GM19025 (cell line): Measurements from ENCODE around the gene PIP4K2A.
"Not testable (repeated sequence)": the region's sequence is repeated elsewhere in the genome, so short reads cannot be mapped to it uniquely, and the experiment has no call there.

Source experiments
- ATAC-seq: cut with Tn5 transposase; IDR thresholded peaks from one replicate; pipeline ENCODE4 v1.9.1; 2021; ENCODE audit warnings: mild to moderate bottlenecking, low read depth, moderate library complexity; ENCODE audit not compliant: unreplicated experiment

Gene PIP4K2A

DNA sequence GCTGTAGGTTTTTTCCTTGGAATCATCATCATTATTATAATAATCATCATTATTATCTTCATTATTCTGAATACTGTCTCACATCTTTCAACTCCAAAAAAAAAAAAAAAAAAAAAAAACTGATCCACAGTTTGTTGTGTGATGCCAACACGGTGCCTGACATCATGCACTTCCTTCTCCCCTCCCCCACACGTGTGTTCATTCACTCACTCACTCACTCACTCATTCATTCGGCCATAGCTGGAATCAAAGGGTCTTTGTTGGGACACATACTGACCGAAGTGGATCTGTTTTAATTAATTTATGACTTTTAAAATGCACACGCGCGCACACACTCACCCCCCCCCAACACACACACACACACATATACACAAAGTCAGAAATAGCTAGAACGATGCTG is 177.8 kb downstream of the PIP4K2A start:
- ATAC-seq: no peak

DNA sequence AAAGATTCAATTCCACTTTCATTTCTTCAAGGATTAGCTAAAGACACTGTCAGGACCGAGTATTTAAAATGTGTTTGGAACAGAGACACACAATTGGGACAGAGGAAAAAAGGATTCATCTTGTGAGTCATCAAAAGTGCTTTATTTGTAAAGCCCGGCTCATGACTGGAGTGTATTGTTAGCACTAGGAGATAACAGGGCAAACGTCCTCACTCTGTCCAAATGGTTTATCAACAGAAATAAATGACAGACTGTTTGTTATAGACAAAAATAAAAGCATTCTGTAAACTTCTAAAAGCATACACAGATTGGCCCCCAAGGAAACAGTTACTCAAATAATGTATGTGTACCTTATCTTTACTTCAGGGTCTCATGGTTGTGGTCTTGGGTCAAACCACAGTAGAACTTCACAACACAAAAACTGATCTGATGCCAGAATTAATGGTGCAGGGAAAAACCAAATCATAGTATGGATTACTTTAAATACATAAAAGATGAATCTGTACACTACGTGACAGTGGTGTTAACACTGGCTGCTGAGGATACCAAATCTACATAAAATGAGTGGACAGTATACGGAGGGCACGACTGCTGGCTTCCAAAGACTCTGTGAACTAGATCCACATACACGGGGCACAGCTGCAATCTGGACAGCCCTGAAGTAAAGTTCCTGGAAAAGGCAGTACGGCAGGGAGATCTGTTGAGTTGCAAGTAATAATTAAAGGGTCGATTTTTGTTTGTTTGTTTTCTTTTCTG is 179.4 kb downstream of the PIP4K2A start:
- no peak for ATAC-seq

DNA sequence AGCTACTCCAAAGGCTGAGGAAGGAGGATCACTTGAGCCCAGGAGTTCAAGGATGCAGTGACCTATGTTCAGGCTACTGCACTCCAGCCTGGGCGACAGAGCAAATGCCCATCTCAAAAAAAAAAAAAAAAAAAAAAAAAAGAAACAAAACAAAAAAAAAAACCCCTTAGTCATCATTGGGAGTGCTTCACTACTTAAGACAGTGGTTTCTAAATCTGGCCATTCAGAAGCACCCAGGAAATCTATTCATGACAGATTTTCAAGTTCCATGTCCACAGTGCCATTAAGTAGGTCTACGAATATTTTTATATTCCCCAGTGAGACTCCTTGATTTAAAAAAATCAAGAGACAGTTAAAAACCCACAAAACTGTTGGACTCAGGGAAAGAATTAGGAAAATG is 182.9 kb downstream of the PIP4K2A start:
- ATAC-seq: no peak

DNA sequence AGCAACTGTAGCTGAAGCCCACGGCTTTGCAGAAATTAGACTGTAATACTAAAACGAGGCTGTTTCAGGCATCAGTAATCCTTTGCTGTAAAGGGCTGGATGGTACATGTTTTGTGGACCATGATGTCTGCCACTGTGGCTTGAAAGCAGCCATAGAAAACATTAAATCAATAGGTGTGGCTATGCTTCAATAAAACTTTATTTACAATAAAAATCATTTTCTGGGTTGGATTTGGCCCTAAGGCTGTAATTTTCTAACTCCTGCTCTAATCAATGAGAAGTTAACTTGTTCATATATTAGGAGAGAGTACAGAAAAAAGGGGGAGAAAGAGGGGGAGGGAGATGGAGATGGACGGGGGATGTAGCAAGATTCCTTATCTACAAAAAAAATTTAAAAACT is 183.4 kb downstream of the PIP4K2A start:
- no peak for ATAC-seq

DNA sequence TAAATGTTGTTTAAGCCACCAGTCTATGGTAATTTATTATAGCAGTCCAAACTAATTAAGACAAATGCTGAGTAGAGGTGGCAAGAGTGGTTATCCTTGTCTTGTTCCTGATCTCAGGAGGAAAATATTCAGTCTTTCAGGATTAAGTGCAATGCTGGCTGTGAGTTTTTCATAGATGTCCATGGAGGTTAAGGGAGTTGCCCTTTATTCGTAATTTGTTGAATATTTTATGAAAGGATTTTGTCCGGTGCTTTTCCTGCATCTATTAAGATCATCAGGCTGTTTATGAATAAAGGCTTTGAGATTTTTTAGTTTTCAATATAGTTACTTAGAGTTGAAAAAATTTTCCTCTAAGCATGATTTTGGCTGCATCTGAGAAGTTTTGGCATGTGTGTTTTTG is 186.9 kb downstream of the PIP4K2A start:
- ATAC-seq: no peak

DNA sequence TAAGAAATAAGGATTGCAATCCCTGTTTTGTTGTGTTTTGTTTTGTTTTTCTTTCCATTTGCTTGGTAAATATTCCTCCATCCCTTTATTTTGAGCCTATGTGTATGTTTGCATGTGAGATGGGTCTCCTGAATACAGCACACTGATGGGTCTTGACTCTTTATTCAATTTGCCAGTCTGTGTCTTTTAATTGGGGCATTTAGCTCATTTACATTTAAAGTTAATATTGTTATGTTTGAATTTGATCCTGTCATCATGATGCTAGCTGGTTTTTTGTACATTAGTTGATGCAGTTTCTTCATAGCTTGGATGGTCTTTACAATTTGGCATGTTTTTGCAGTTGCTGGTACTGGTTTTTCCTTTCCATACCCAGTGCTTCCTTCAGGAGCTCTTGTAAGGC is 190.0 kb downstream of the PIP4K2A start:
- ATAC-seq: not testable (repeated sequence)

DNA sequence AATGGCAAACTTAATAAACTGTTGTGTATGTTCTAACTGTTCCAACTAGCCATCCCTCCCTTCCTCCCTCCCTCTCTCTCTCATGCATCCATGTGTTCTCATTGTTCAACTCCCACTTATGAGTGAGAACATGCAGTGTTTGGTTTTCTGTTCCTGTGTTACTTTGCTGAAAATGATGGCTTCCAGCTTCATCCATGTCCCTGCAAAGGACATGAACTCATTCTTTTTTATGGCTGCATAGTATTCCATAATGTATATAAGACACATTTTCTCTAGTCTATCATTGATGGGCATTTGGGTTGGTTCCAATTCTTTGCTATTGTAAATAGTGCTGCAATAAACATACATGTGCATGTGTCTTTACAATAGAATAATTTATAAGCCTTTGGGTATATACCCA is 193.7 kb downstream of the PIP4K2A start:
- not testable (repeated sequence) for ATAC-seq

DNA sequence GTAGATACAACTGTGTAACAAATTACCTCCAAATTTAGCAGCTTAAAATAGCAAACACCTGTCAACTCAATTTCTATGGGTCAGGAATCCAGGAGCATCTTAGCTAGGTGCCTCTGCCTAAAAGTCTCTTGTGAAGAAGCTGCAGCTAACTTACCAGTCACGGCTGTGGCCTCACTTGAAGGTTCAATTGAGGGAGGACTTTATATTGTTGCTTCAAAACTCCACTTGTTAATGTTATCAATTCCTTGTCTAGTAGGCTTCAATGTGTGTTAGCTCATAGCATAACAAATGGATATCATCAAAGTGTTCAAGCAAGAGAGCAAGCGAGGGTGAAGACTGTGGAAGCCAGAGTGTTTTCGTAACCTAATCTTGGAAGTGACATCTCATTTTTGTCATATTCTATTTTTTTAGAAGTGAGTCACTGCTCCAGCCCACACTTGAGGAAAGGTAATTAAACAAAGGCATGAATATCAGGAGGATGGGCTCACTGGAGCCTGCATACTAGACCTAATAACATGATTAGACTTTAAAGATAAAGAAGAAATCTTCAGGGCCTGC is 196.1 kb downstream of the PIP4K2A start:
- no peak for ATAC-seq

DNA sequence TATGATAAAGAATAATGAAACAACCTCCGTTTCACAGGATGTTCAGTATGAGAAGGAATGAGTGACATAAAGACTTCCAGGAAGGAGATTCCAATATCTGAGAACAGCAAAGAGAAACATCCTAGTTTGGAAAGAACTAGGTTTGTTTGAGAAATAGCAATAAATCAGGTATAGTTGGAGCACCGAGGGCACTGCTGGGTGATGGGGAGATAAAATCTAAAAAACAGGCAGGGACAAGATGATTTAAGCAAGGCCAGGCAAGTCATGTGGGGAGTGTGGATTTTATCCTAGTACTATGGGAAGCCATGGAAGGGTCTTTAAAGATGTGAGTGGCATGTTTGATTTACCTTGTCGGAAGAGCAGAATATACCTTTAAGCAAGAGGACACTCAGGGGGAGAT is 199.4 kb downstream of the PIP4K2A start:
- no peak for ATAC-seq

DNA sequence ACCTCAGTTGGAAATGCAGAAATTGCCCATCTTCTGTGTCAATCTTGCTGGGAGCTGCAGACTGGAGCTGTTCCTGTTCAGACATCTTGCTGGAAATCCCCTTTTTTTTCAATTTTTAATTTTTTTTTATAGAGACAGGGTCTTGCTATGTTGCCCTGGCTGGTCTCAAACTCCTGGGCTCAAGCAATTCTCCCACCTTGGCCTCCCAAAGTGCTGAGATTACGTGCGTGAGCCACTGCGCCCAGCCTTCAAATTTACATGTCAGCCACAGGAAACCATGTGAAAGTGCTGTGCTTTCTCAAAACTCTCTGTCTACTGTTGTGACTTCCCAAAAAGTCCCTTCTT is 200.0 kb downstream of the PIP4K2A start:
- not testable (repeated sequence) for ATAC-seq

DNA sequence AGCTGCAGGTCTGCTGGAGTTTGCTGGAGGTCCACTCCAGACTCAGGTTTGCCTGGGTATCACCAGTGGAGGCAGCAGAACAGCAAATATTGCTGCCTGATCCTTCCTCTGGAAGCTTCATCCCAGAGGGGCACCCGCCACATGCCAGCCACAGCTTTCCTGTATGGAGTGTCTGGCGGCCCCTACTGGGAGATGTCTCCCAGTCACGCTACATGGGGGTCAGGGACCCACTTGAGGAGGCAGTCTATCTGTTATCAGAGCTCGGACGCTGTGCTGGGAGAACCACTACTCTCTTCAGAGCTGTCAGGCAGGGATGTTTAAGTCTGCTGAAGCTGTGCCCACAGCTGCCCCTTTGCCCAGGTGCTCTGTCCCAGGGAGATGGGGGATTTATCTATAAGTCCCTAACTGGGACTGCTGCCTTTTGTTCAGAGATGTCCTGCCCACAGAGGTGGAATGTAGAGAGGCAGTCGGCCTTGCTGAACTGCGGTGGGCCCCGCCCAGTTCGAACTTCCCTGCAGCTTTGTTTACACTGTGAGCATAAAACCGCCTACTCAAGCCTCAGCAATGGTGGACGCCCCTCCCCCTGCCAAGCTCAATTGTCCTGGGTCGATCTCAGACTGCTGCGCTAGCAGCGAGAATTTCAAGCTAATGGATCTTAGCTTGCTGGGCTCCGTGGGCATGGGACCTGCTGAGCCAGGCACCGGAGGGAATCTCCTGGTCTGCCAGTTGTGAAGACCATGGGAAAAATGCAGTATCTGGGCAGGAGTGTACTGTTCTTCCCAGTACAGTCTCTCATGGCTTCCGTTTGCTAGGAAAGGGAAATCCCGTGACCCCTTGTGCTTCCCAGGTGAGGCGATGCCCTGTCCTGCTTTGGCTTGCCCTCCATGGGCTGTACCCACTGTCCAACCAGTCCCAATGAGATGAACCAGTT is 200.6 kb downstream of the PIP4K2A start:
- not testable (repeated sequence) for ATAC-seq

DNA sequence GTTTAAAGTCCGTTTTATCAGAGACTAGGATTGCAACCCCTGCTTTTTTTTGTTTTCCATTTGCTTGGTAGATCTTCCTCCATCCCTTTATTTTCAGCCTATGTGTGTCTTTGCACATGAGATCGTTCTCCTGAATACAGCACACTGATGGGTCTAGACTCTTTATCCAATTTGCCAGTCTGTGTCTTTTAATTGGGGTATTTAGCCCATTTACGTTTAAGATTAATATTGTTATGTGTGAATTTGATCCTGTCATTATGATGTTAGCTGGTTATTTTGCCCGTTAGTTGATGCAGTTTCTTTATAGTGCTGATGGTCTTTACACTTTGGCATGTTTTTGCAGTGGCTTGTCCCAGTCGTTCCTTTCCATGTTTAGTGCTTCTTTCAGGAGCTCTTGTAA is 202.4 kb downstream of the PIP4K2A start:
- not testable (repeated sequence) for ATAC-seq

DNA sequence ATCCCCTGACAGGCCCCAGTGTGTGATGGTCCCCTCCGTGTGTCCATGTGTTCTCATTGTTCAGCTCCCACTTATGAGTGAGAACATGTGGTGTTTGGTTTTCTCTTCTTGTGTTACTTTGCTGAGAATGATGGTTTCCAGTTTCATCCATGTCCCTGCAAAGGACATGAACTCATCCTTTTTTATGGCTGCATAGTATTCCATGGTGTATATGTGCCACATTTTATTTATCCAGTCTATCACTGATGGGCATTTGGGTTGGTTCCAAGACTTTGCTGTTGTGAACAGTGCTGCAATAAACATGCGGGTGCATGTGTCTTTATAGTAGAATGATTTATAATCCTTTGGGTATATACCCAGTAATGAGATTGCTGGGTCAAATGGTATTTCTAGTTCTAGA is 206.2 kb downstream of the PIP4K2A start:
- ATAC-seq: not testable (repeated sequence)

DNA sequence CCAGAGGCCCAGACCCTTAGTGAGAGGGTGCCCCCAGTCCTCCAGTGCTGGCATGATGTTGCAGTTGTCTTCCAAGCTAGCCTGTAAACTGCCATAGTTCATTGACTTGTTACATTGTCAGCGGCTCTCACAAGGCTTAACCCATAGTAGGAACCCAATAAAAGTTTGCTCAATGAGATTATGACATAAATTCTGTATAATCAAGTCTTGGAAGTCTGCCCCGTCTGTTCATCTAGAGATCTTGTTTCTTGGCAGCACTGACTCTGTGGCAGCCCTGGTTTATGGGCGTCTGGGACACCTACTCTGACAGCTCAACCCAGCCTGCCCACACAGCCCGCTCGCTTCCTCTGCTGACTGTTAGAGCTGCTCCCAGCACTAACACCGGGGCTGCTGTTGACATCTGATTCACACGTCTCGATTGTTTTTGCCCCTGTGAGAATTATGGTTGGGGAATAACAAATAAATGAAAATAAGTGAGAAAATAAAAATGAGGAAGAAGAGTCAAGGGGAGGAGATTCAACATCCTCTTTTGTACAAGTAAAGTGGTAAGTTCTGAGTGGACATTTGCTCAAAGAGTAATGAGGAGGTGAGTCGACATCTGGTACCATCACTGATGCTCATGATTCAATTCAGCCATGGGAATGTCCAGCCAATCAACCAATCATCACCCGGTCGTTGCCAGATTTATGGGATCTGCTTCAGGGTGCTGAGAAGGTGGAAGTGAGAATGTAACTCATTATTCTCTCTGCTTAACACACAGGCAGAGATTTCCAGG is 208.3 kb downstream of the PIP4K2A start:
- no peak for ATAC-seq

DNA sequence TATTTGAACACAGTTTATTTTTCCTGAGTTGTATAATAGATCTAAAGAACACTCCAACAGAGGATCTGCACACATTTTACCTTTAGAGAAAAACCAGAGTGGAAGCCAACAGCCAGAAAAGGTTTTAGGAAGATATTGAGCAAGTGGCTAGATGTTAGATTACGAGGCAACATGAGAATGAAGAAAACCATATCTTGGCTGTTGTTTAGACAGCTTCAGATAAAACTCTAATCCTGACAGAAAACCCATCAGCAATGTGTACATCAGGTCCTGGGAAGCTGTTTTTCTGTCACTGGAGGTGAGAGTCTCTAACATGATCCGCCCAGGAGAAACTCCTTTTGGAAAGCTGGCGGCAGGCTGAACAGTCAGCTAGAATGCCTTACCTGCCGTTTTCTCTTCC is 209.6 kb downstream of the PIP4K2A start:
- no peak for ATAC-seq

DNA sequence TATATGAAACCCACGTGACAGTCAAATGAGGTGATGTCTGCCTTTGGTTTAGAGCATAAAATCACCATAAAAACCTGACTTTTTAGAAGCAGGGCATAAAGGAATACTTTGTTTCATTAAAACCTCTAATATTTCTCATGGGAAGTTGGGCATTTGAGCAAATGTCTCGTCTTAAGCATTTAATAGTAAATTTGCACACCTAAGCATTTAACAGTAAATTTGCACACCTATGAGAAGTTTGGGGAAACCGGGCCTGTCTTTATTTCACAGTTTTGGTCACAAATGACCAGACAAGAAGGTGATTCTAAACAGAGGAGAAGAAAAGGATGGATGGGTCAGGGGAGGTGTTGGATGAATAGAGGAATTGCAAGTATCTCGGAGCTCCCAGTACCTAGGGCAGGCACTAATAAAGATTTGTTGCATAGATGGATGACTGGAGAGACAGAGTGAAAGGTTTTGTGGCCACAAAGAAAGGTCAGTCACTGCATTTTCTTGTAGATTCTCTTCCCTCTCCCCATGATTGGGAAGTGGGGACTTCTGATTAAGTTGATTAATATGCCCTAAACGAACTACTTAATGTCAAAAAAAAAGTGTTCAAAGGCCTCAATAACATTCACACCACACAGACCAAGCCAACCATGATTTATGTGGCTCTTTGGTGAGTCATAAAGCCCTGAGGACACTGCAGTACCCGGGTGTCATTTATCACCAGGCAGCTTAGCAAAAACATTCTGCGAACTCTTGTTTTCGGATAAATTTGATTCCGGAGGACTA is 210.9 kb downstream of the PIP4K2A start:
- ATAC-seq: no peak

DNA sequence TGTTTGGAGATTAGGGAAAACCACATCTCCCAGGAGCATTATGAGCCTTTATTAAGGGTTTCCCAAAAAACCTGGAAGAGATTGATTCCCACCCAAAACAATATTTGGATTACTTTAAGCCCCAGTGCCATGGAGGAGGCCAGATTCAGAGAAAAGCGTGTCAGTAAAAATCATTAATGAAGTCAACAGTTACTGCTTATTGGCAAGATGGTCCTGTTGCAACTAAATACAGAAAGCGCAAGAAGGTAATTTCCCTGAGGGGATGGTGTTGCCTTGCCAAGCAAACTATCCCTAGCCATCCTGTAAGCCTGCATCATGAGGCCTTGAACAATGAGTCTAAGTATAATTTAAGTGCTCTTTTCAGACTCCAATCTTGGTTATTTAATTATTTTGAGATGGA is 212.5 kb downstream of the PIP4K2A start:
- ATAC-seq: no peak

DNA sequence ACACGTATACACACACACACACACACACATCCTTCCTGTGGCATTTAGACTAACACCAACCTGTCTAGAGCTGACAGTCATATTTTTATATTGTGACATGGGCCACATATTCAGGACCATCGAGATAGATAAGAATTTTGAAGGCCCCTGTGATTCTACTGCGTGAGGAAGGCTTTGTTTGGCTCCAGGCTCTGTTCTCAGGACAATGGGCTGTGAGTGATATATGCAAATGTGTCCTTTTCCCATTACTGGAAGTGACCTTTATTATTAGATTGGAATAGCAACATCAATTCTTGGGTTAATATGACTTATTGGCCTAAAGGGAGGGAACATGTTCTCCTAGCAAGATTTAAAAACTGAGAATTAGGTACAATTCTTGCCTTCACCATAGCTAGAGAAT is 213.0 kb downstream of the PIP4K2A start:
- ATAC-seq: no peak

DNA sequence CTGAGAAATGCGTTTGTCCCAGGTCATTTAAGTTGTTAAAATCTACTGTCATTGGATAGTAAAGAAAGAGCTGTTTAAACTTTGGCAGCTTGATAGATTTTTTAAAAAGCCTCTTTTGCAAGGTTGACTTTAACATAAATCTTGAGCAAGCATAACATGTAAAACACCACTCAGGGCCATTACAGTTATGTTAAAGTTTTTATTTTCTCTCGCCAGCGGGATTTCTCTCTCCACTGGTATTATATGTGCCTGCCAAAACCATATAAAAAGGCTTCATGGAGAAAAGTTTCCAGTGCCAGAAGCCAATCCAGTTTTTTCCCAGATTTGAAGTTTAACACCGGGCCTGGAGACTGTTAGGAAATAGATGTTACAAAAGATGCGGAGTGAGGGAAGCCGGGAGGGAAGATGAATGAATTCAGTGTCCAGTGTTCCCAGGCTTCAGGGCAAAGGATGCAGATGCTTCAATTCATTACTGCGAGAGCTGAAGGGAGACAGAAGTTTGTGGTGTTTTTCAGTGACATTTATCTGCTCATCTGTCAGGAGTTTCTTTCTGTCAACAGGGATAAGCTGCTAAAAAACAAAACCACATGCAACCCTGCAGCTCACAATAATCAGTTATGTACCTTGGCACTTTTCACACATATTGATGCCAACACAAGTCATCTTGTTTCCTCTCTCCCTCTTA is 213.6 kb downstream of the PIP4K2A start:
- no peak for ATAC-seq
